Stimulated activated CD8-positive, alpha-beta memory T cell treated with anti-CD3 and anti-CD28 coated beads, Interleukin-4, amount 100 ng/mL, for 48 hours (primary cell): ENCODE results near the gene APH1B.

Experiments
- DNase-seq: peaks from one replicate; pipeline ENCODE4 v3.0.0-alpha.2; 2020

APH1B gene

DNA sequence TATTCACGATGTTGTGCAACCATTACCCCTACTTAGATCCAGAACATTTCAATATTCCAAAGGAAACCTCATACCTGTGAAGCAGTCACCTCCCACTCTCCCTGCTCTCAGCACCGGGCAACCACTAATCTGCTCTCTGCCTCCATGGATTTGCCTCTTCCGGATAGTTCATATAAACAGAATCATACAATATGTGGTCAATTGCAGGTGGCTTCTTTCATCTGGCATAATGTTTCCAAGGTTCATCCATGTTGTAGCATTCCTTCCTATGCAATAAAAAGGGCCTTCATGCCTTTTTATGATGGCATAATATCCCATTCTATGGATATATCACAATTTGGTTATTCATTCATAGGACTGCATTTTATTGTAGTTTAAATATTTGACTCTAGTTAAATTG lies 80.3 kb downstream of the APH1B start:
- DNase-seq: no peak

DNA sequence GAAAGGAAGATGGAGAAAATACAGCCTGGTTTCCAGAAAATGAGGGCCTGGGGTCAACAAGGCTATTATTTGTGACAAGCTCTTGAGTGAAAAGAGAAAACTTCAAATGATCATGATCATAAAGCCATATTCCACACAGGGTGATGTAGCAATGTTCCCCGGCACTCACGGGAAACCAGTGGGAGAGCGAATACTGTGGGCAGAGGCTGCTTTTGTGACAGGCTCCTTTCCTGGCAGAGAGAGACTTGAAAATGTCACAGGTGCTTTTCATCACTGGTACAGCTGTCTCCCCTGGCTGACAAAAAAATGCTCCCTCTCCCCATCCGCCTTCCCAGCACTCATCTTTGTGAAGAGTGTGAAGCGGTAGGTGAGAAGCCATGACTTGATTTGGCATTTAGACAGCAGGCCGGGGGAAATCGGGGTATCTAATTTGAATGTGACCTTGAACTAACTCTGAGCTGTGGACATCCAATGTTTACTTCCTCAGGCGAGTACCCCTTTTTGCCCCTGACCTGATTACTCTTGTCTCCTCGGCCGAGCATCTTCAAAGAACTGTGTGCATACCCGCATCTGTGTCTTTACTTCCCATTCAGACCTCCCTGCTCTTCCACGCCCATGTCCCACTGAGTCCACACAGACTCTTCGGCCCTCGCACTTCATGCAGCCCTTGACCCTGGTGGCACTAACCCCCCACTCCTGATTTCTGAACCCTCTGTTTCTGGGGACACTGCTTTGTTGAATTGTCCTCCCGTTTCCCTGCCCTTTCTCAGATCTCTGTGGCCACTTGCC lies 81.0 kb downstream of the APH1B start:
- DNase-seq: no peak
